Measurements from ENCODE around the gene STARD4.

Gene STARD4

GRCh38 chr5:111551161-111551560 lies 38.8 kb upstream of the STARD4 start:
- Histone ChIP-seq H3K36me3 (ENCODE audit: control insufficient read depth in 2 of 2, insufficient read depth in 2 of 2, low read length in 2 of 2) (no peaks in the 10 kb centered on the region), H3K4me1 (ENCODE audit: control insufficient read depth in 2 of 2, insufficient read depth in 2 of 2, low read length in 2 of 2) (peaks cover 0 to 3% of the 10 kb centered on the region in 2 donors), H3K27me3 (ENCODE audit: control insufficient read depth in 2 of 2, insufficient read depth in 2 of 2, low read length in 2 of 2) (no peaks in the 10 kb centered on the region), H3K9me3 (ENCODE audit: control insufficient read depth in 2 of 2, low read length in 2 of 2) (no peaks in the 10 kb centered on the region), H3K9ac (ENCODE audit: low read depth in 1 of 2, low read length in 2 of 2) (no peak overlapping the region), H3K4me3 (ENCODE audit: low read length in 2 of 2) (no peak overlapping the region), H3K27ac (ENCODE audit: low read depth in 2 of 2, low read length in 2 of 2) (no peak overlapping the region)

- no peak overlapping the region for H3K9ac ChIP-seq (ENCODE audit: low read depth in 1 of 2, low read length in 2 of 2)
- no peak overlapping the region for H3K27ac ChIP-seq (ENCODE audit: low read depth in 2 of 2, low read length in 2 of 2)
These were observed 38.1 kb upstream of the STARD4 start for GRCh38 chr5:111550282-111551020.

DNA sequence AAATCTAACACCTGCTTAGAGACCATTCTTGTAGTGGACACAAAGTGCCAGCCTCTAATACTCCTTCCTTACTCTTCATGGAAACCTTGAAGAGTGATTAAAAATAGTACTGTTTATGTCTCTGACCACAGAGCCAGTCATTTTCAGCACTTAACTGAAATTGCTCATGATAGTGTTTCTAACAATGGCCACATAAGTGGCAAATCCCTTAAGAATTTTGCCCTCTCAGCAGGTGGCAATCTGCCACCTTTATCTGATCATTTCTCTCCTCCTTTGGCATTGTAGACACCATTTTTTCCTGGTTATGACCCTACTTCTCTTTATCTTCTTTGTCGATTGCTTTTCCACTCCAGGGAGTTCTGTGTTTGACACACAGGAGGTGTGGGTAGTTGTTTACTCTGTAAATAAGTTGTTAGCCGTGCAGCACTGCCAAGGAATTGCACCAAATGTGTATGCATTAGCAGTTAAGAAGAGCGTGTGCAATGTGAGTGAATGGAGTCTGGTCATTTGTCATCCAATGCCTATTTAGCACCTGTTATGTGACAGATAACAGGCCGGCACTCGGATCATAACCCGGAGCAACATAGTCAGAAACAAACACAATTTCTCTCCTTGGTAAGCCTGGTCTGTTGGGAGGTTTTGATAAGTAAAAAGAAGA lies 36.8 kb upstream of the STARD4 start:
- H3K36me3 ChIP-seq (ENCODE audit: control insufficient read depth in 2 of 2, insufficient read depth in 2 of 2, low read length in 2 of 2) = no peaks in the 10 kb centered on the region
- H3K4me1 ChIP-seq (ENCODE audit: control insufficient read depth in 2 of 2, insufficient read depth in 2 of 2, low read length in 2 of 2) = peaks cover 0 to 3% of the 10 kb centered on the region in 2 donors
- H3K27me3 ChIP-seq (ENCODE audit: control insufficient read depth in 2 of 2, insufficient read depth in 2 of 2, low read length in 2 of 2) = no peaks in the 10 kb centered on the region
- no peak overlapping the region for H3K27ac ChIP-seq (ENCODE audit: low read depth in 2 of 2, low read length in 2 of 2)
- no peak overlapping the region for H3K9ac ChIP-seq (ENCODE audit: low read depth in 1 of 2, low read length in 2 of 2)
- no peaks in the 10 kb centered on the region for H3K9me3 ChIP-seq (ENCODE audit: control insufficient read depth in 2 of 2, low read length in 2 of 2)
- H3K4me3 ChIP-seq (ENCODE audit: low read length in 2 of 2) = no peak overlapping the region

More at GRCh38 chr5:111550282-111551020, 38.1 kb upstream of the STARD4 start:
- Histone ChIP-seq H3K36me3 (ENCODE audit: control insufficient read depth in 2 of 2, insufficient read depth in 2 of 2, low read length in 2 of 2) (no peaks in the 10 kb centered on the region), H3K4me1 (ENCODE audit: control insufficient read depth in 2 of 2, insufficient read depth in 2 of 2, low read length in 2 of 2) (peaks cover 0 to 3% of the 10 kb centered on the region in 2 donors), H3K27me3 (ENCODE audit: control insufficient read depth in 2 of 2, insufficient read depth in 2 of 2, low read length in 2 of 2) (no peaks in the 10 kb centered on the region), H3K4me3 (ENCODE audit: low read length in 2 of 2) (no peak overlapping the region), H3K9me3 (ENCODE audit: control insufficient read depth in 2 of 2, low read length in 2 of 2) (no peaks in the 10 kb centered on the region)

DNA sequence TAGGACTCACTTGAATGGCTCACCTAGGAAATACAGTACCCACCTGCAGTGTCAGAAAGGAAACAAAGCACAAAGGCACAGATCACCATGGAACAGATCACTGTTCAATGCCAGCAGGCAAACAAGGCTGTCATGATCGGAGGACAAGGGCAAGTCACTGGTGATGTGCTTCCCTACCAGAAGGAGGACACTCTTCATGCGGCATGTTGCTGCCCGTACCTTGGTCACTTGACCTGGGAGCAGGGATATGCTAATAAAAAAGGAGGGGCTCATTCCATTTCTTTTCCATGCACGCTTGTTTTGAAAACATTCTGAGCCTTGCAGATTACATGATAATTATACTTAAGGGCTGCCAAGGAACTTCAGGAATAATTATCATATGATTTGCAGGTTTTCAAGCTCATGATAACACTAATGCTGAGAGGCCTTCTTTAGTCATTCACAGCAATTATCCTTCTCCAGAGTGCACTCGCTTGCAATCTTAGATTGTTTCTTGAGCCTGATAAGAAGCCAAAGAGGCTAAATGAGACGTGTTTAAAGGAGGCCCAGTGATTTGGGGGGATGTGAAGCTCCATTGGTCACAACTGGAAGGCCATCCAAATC lies 36.1 kb upstream of the STARD4 start:
- Histone ChIP-seq H3K9ac (ENCODE audit: low read depth in 1 of 2, low read length in 2 of 2) (no peak overlapping the region), H3K27me3 (ENCODE audit: control insufficient read depth in 2 of 2, insufficient read depth in 2 of 2, low read length in 2 of 2) (no peaks in the 10 kb centered on the region), H3K27ac (ENCODE audit: low read depth in 2 of 2, low read length in 2 of 2) (no peak overlapping the region), H3K36me3 (ENCODE audit: control insufficient read depth in 2 of 2, insufficient read depth in 2 of 2, low read length in 2 of 2) (no peaks in the 10 kb centered on the region), H3K4me3 (ENCODE audit: low read length in 2 of 2) (no peak overlapping the region), H3K9me3 (ENCODE audit: control insufficient read depth in 2 of 2, low read length in 2 of 2) (no peaks in the 10 kb centered on the region), H3K4me1 (ENCODE audit: control insufficient read depth in 2 of 2, insufficient read depth in 2 of 2, low read length in 2 of 2) (peaks cover 0 to 3% of the 10 kb centered on the region in 2 donors)

DNA sequence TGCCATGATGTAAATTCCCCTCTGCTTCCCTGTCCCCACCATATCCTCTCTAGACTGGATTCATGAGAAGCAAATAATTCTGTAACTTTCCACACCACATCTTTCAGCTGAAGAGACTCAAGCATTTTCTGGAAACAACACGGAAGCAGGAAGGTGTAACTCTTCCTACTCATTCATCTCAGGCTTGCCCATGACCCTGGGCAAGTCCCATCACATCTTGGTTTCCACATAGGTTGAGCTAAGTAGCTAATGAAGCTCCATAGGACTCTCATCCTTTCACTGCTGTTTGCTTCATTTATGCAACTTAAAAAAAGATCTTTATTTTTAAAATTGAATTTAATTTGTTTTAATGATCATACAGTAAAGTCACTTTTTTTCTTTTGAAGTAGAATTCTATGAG lies 32.7 kb upstream of the STARD4 start:
- Histone ChIP-seq H3K27ac (ENCODE audit: low read depth in 2 of 2, low read length in 2 of 2) (no peak overlapping the region), H3K9ac (ENCODE audit: low read depth in 1 of 2, low read length in 2 of 2) (no peak overlapping the region), H3K27me3 (ENCODE audit: control insufficient read depth in 2 of 2, insufficient read depth in 2 of 2, low read length in 2 of 2) (no peaks in the 10 kb centered on the region), H3K36me3 (ENCODE audit: control insufficient read depth in 2 of 2, insufficient read depth in 2 of 2, low read length in 2 of 2) (no peaks in the 10 kb centered on the region), H3K4me1 (ENCODE audit: control insufficient read depth in 2 of 2, insufficient read depth in 2 of 2, low read length in 2 of 2) (no peaks in the 10 kb centered on the region), H3K4me3 (ENCODE audit: low read length in 2 of 2) (no peak overlapping the region), H3K9me3 (ENCODE audit: control insufficient read depth in 2 of 2, low read length in 2 of 2) (no peaks in the 10 kb centered on the region)

- no peaks in the 10 kb centered on the region for H3K9me3 ChIP-seq (ENCODE audit: control insufficient read depth in 2 of 2, low read length in 2 of 2)
- H3K36me3 ChIP-seq (ENCODE audit: control insufficient read depth in 2 of 2, insufficient read depth in 2 of 2, low read length in 2 of 2) = no peaks in the 10 kb centered on the region
- H3K27ac ChIP-seq (ENCODE audit: low read depth in 2 of 2, low read length in 2 of 2) = no peak overlapping the region
- no peak overlapping the region for H3K9ac ChIP-seq (ENCODE audit: low read depth in 1 of 2, low read length in 2 of 2)
- no peak overlapping the region for H3K4me3 ChIP-seq (ENCODE audit: low read length in 2 of 2)
- H3K4me1 ChIP-seq (ENCODE audit: control insufficient read depth in 2 of 2, insufficient read depth in 2 of 2, low read length in 2 of 2) = no peaks in the 10 kb centered on the region
- H3K27me3 ChIP-seq (ENCODE audit: control insufficient read depth in 2 of 2, insufficient read depth in 2 of 2, low read length in 2 of 2) = no peaks in the 10 kb centered on the region
These were observed 25.0 kb upstream of the STARD4 start for GRCh38 chr5:111537141-111538024.

DNA sequence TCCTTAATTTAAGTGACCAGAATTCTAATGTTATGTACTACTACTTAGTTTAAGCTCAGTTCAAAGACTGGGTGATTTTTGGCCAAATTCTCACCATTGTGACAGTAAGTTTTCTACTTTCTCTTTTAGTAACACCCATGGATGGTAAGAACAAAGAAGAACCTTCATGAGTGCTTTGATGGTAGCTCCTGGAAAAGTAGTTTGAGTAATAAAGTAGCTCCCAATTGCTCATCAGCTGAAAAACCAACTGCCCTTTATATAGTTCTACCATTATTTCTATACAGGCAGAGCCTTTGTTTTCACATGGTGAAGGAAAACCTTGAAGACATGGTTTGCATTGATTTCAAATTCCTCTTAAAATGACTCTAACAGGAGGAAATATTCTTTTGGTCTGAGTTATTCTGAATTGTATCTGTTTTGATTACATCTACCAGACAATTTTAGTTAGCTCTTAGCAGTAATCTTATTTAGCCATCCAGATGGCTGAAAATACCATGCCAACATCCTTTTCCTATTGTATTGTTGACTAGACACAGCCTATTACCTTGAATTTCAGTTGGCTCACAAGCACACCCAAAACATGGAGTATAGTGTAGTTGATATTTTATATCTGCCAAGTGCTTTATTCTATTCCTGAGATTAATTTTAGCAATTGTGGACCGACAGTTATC lies 23.7 kb upstream of the STARD4 start:
- H3K27me3 ChIP-seq (ENCODE audit: control insufficient read depth in 2 of 2, insufficient read depth in 2 of 2, low read length in 2 of 2) = no peaks in the 10 kb centered on the region
- H3K36me3 ChIP-seq (ENCODE audit: control insufficient read depth in 2 of 2, insufficient read depth in 2 of 2, low read length in 2 of 2) = no peaks in the 10 kb centered on the region
- no peaks in the 10 kb centered on the region for H3K9me3 ChIP-seq (ENCODE audit: control insufficient read depth in 2 of 2, low read length in 2 of 2)
- no peak overlapping the region for H3K9ac ChIP-seq (ENCODE audit: low read depth in 1 of 2, low read length in 2 of 2)
- no peak overlapping the region for H3K4me3 ChIP-seq (ENCODE audit: low read length in 2 of 2)
- H3K4me1 ChIP-seq (ENCODE audit: control insufficient read depth in 2 of 2, insufficient read depth in 2 of 2, low read length in 2 of 2) = no peaks in the 10 kb centered on the region
- H3K27ac ChIP-seq (ENCODE audit: low read depth in 2 of 2, low read length in 2 of 2) = no peak overlapping the region

GRCh38 chr5:111532886-111533582 lies 20.7 kb upstream of the STARD4 start:
- H3K4me1 ChIP-seq (ENCODE audit: control insufficient read depth in 2 of 2, insufficient read depth in 2 of 2, low read length in 2 of 2) = no peaks in the 10 kb centered on the region
- no peaks in the 10 kb centered on the region for H3K9me3 ChIP-seq (ENCODE audit: control insufficient read depth in 2 of 2, low read length in 2 of 2)
- no peak overlapping the region for H3K27ac ChIP-seq (ENCODE audit: low read depth in 2 of 2, low read length in 2 of 2)
- no peaks in the 10 kb centered on the region for H3K36me3 ChIP-seq (ENCODE audit: control insufficient read depth in 2 of 2, insufficient read depth in 2 of 2, low read length in 2 of 2)
- H3K4me3 ChIP-seq (ENCODE audit: low read length in 2 of 2) = no peak overlapping the region
- H3K27me3 ChIP-seq (ENCODE audit: control insufficient read depth in 2 of 2, insufficient read depth in 2 of 2, low read length in 2 of 2) = no peaks in the 10 kb centered on the region
- no peak overlapping the region for H3K9ac ChIP-seq (ENCODE audit: low read depth in 1 of 2, low read length in 2 of 2)

- H3K27ac ChIP-seq (ENCODE audit: low read depth in 2 of 2, low read length in 2 of 2) = no peak overlapping the region
- H3K27me3 ChIP-seq (ENCODE audit: control insufficient read depth in 2 of 2, insufficient read depth in 2 of 2, low read length in 2 of 2) = no peaks in the 10 kb centered on the region
- H3K4me3 ChIP-seq (ENCODE audit: low read length in 2 of 2) = peak overlapping the region; percentile 8 to 41
- H3K9ac ChIP-seq (ENCODE audit: low read depth in 1 of 2, low read length in 2 of 2) = no peak overlapping the region
- no peaks in the 10 kb centered on the region for H3K4me1 ChIP-seq (ENCODE audit: control insufficient read depth in 2 of 2, insufficient read depth in 2 of 2, low read length in 2 of 2)
- H3K9me3 ChIP-seq (ENCODE audit: control insufficient read depth in 2 of 2, low read length in 2 of 2) = no peaks in the 10 kb centered on the region
- H3K36me3 ChIP-seq (ENCODE audit: control insufficient read depth in 2 of 2, insufficient read depth in 2 of 2, low read length in 2 of 2) = no peaks in the 10 kb centered on the region
These were observed 18.0 kb upstream of the STARD4 start for GRCh38 chr5:111530298-111530740.
